Measurements from ENCODE around the gene RTN4RL2.

DNA sequence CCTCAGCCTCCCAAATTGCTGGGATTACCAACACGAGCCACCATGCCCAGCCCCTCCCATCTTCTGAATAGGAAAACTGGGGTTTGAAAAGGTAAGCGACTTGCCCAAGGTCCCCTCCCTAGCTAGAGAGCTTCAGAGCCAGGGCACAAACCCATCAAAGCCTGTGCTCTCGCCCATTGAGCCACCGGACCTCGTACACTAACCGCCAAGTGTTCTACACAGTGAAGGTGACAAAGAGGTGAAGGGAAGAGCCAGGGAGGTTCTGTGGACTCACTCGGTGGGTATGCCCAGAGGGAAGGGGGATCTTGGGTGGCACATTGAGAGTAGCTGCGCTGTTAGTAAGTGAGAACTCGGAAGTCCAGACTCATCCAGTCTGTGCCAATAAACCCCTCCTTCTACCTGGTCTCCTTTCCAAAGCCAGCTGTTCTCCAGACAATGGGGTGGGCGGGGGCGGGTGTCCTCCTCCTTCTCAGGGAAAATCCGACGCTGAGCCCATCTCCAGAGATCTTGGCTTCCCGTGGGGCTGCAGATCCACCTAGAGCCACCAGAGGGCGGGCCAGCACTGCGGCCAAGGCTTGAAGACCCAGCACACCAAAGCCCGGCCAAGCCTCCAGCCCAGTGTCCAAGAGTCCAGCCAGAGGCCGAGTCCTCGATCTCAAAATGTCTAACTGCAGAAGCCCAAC, 3.2 kb upstream of the RTN4RL2 start:
- TF ChIP-seq, protein P1, sequence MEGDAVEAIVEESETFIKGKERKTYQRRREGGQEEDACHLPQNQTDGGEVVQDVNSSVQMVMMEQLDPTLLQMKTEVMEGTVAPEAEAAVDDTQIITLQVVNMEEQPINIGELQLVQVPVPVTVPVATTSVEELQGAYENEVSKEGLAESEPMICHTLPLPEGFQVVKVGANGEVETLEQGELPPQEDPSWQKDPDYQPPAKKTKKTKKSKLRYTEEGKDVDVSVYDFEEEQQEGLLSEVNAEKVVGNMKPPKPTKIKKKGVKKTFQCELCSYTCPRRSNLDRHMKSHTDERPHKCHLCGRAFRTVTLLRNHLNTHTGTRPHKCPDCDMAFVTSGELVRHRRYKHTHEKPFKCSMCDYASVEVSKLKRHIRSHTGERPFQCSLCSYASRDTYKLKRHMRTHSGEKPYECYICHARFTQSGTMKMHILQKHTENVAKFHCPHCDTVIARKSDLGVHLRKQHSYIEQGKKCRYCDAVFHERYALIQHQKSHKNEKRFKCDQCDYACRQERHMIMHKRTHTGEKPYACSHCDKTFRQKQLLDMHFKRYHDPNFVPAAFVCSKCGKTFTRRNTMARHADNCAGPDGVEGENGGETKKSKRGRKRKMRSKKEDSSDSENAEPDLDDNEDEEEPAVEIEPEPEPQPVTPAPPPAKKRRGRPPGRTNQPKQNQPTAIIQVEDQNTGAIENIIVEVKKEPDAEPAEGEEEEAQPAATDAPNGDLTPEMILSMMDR (IDR thresholded peaks at IDR 0.05; ENCODE audit: low read length): peak; percentile 86
- no peak for TF ChIP-seq EZH2 (IDR thresholded peaks at IDR 0.05; ENCODE audit: borderline replicate concordance, low read length)
